ENCODE results near the gene AHRR. TPM values are rescaled to one million over a fixed set of nuclear protein-coding genes. Genes with fewer than 3 reads are reported as not detected.
"Not testable (repeated sequence)": the region's sequence is repeated elsewhere in the genome, so short reads cannot be mapped to it uniquely, and the experiment has no call there.

The AHRR gene
- total and polyA plus RNA-seq, 2 experiments from 2014 or later: 1.8 to 2.4 TPM

DNA sequence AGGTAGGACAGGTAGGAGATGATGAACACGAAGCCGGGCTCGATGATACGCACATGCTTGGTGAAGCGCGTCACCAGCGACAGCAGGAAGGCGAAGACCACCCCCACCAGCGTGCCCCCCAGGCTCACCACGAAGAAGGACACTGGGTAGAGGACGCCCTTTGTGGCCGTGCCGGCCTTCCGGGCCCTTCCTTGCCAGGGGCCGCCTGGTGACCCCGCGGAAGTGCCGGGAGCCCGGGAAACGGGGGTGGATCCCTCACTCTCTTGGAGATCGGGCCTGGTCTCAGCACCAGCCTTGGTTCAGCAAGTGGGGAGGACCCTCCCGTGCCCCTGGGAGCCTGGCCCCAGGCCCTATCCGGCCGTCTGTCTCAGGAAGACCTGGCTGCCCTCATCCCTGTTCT is 163.0 kb downstream of the AHRR start:
- Histone ChIP-seq H3K4me2 (no peak overlapping the region), H2AFZ (no peak overlapping the region), H3K36me3 (replicated peaks; ENCODE audit: insufficient read depth, low read depth) (no peaks in the 10 kb centered on the region), H4K20me1 (ENCODE audit: insufficient read depth, poor library complexity, severe bottlenecking) (no peaks in the 10 kb centered on the region), H3K4me1 (ENCODE audit: insufficient read depth) (no peaks in the 10 kb centered on the region), H3K9me3 (ENCODE audit: low read depth) (no peaks in the 10 kb centered on the region), H3K27me3 (no peaks in the 10 kb centered on the region), H3K27ac (no peak overlapping the region), H3K9me2 (replicated peaks; ENCODE audit: insufficient read depth) (no peaks in the 10 kb centered on the region), H3K79me2 (no peaks in the 10 kb centered on the region), H3K4me3 (no peak overlapping the region)
- TF ChIP-seq EZH2 (IDR thresholded peaks at IDR 0.05; ENCODE audit: borderline replicate concordance) (no peak), EZH2phosphoT487 (IDR thresholded peaks at IDR 0.05; ENCODE audit: low read depth, severe bottlenecking, unreplicated experiment) (no peak)
- TF ChIP-seq, protein P1, sequence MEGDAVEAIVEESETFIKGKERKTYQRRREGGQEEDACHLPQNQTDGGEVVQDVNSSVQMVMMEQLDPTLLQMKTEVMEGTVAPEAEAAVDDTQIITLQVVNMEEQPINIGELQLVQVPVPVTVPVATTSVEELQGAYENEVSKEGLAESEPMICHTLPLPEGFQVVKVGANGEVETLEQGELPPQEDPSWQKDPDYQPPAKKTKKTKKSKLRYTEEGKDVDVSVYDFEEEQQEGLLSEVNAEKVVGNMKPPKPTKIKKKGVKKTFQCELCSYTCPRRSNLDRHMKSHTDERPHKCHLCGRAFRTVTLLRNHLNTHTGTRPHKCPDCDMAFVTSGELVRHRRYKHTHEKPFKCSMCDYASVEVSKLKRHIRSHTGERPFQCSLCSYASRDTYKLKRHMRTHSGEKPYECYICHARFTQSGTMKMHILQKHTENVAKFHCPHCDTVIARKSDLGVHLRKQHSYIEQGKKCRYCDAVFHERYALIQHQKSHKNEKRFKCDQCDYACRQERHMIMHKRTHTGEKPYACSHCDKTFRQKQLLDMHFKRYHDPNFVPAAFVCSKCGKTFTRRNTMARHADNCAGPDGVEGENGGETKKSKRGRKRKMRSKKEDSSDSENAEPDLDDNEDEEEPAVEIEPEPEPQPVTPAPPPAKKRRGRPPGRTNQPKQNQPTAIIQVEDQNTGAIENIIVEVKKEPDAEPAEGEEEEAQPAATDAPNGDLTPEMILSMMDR (IDR thresholded peaks at IDR 0.05; ENCODE audit: poor library complexity): no peak
- WGBS (ENCODE audit: low lambda C conversion rate, missing lambda C conversion rate): 95% methylated on average over 24 of the region's 24 CpGs
- DNase-seq (ENCODE audit: low spot score): no peak

DNA sequence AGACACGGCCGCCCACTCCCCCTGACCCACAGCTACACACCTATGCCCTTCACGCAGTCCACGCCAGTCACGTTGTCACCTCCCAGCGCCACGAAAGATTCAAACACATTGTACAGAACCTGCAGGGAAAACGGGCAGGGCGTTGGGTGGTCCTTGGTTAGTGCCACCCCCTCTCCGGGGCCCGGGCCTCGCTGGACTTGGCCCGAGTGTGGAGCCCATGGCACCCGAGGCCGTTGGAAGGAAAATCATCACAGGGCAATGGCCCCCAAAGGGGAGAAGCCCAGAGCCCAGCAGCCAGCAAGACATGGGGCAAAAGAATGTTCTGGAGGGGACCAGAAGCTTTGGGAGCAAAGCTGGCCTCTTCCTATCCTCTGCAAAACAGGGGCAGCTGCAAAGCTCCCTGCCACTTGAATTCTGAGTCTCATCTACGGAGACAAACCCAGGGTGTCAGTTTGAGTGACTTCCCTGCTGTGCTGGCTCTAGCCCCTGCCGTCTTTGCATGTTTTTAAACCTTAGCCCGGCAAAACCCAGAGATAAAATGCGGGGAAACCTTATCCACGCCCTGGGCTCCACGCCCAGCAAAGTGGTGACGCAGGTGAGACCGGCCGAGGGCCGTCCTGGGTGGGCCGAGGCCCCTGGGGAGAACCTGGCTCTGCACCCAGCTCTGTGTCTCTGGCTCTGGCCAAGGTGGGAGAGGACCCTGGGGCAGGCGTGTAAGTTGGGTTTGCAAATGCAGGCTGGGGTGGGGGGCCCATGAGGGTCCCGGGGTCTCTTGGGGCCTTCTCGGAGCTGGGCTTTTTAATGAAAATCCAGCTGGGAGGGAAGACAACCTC is 163.8 kb downstream of the AHRR start:
- H3K27me3 ChIP-seq: no peaks in the 10 kb centered on the region
- DNase-seq (ENCODE audit: low spot score): no peak
- no peaks in the 10 kb centered on the region for H3K36me3 ChIP-seq (replicated peaks; ENCODE audit: insufficient read depth, low read depth)
- H3K4me3 ChIP-seq: no peak overlapping the region
- TF ChIP-seq EZH2phosphoT487 (IDR thresholded peaks at IDR 0.05; ENCODE audit: low read depth, severe bottlenecking, unreplicated experiment): no peak
- TF ChIP-seq, protein P1 (IDR thresholded peaks at IDR 0.05; ENCODE audit: poor library complexity): no peak
- TF ChIP-seq EZH2 (IDR thresholded peaks at IDR 0.05; ENCODE audit: borderline replicate concordance): no peak
- H4K20me1 ChIP-seq (ENCODE audit: insufficient read depth, poor library complexity, severe bottlenecking): no peaks in the 10 kb centered on the region
- H3K4me2 ChIP-seq: no peak overlapping the region
- H3K79me2 ChIP-seq: no peaks in the 10 kb centered on the region
- no peaks in the 10 kb centered on the region for H3K9me2 ChIP-seq (replicated peaks; ENCODE audit: insufficient read depth)
- no peak overlapping the region for H3K27ac ChIP-seq
- H2AFZ ChIP-seq: no peak overlapping the region
- H3K4me1 ChIP-seq (ENCODE audit: insufficient read depth): no peaks in the 10 kb centered on the region
- H3K9me3 ChIP-seq (ENCODE audit: low read depth): no peaks in the 10 kb centered on the region
- 85% methylated on average over 29 of the region's 29 CpGs for WGBS (ENCODE audit: low lambda C conversion rate, missing lambda C conversion rate)

DNA sequence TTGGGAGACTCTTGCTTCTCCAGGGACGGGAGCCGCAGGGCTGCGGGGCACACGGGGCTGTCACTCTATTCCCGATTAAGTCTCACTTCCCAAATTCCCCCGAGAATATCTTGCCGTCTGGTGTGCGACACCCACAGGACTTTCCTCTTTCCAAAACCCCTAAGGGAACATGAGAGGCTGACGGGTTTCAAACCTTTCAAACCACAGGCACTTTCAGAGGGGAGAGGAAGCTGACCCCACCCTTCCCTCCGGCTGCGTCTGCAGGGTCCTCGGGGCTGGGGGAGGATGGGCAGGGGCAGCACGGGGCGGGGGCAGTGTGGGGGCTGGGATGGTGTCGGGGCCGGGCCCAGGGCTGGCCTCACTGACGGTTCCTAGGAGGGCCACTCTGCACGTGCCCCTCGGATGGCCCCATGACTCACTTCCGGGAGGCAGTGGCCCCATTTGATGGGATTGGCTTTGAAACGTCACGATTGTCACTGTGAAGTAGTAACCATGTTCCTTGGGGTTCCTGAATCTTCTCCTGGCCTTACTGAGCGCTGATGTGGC is 164.5 kb downstream of the AHRR start:
- WGBS (ENCODE audit: low lambda C conversion rate, missing lambda C conversion rate): 80% methylated on average over 15 of the region's 23 CpGs
- H2AFZ ChIP-seq: no peak overlapping the region
- no peaks in the 10 kb centered on the region for H3K79me2 ChIP-seq
- no peaks in the 10 kb centered on the region for H3K4me1 ChIP-seq (ENCODE audit: insufficient read depth)
- H3K9me3 ChIP-seq (ENCODE audit: low read depth): no peaks in the 10 kb centered on the region
- TF ChIP-seq, protein P1 (IDR thresholded peaks at IDR 0.05; ENCODE audit: poor library complexity): no peak
- TF ChIP-seq EZH2 (IDR thresholded peaks at IDR 0.05; ENCODE audit: borderline replicate concordance) (no peak), EZH2phosphoT487 (IDR thresholded peaks at IDR 0.05; ENCODE audit: low read depth, severe bottlenecking, unreplicated experiment) (no peak)
- H3K4me3 ChIP-seq: no peak overlapping the region
- no peak overlapping the region for H3K4me2 ChIP-seq
- H4K20me1 ChIP-seq (ENCODE audit: insufficient read depth, poor library complexity, severe bottlenecking): no peaks in the 10 kb centered on the region
- no peak overlapping the region for H3K27ac ChIP-seq
- H3K36me3 ChIP-seq (replicated peaks; ENCODE audit: insufficient read depth, low read depth): no peaks in the 10 kb centered on the region
- H3K9me2 ChIP-seq (replicated peaks; ENCODE audit: insufficient read depth): no peaks in the 10 kb centered on the region
- DNase-seq (ENCODE audit: low spot score): no peak
- no peaks in the 10 kb centered on the region for H3K27me3 ChIP-seq

DNA sequence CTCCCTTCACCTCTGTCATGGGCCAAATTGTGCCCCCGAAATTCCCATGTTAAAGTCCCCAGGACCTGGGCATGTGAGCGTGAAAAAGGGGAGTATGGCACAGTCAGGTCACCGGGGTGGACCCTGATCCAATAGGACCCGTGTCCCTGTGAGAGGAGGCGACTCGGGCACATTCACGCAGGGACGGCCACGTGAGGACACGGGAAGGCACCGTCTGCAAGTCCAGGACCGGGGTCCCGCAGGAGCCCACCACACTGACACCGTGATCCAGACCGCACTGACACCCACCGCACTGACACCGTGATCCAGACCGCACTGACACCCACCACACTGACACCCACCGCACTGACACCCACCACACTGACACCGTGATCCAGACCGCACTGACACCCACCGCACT is 165.1 kb downstream of the AHRR start:
- H3K4me3 ChIP-seq; H3K27me3 ChIP-seq; H3K36me3 ChIP-seq (replicated peaks; ENCODE audit: insufficient read depth, low read depth); H3K27ac ChIP-seq; DNase-seq (ENCODE audit: low spot score); H3K9me3 ChIP-seq (ENCODE audit: low read depth); H4K20me1 ChIP-seq (ENCODE audit: insufficient read depth, poor library complexity, severe bottlenecking); H3K79me2 ChIP-seq; H3K4me1 ChIP-seq (ENCODE audit: insufficient read depth); H2AFZ ChIP-seq; H3K4me2 ChIP-seq; H3K9me2 ChIP-seq (replicated peaks; ENCODE audit: insufficient read depth): not testable (repeated sequence)
- 90% methylated on average over 4 of the region's 22 CpGs for WGBS (ENCODE audit: low lambda C conversion rate, missing lambda C conversion rate)
